OCI-LY7 (cell line): ENCODE data around the gene CCDC124. TPM values are rescaled to one million over a fixed set of nuclear protein-coding genes. Genes with fewer than 3 reads are reported as not detected.

Source experiments
- BruUV-seq: library from RNA; stranded (reverse); fragments of 400-500 nt; replicated peaks from 2 replicates; lab custom pipeline; 2021; lab: Mats Ljungman, UMichigan
- CTCF ChIA-PET: fragments of 300-600 bp; sonication (Branson Sonifier 250); formaldehyde crosslinking; loops from one replicate; lab custom pipeline; 2022; ENCODE audit warnings: antibody characterized with exemption; ENCODE audit not compliant: unreplicated experiment; lab: Charles Lee
- POLR2A ChIA-PET: fragments of 300-600 bp; sonication (Branson Sonifier 250); formaldehyde crosslinking; loops from one replicate; lab custom pipeline; 2022; ENCODE audit warnings: antibody characterized with exemption; lab: Charles Lee
- DNase-seq: peaks from one replicate; pipeline ENCODE4 v3.0.0-alpha.2; 2015; ENCODE audit warnings: low spot score
- H2AFZ ChIP-seq: fragments of 200-600 bp; sonication (generic), shearing (Covaris generic); 2 replicates; pipeline ENCODE4 v1.6.1; 2014; ENCODE audit warnings: mild to moderate bottlenecking, antibody characterized with exemption, low read length, moderate library complexity
- H3K27ac ChIP-seq: fragments of 200-600 bp; sonication (generic); 2 replicates; pipeline ENCODE4 v1.5.1; 2014; ENCODE audit warnings: mixed run types, low read depth, mild to moderate bottlenecking, moderate library complexity, low read length, inconsistent platforms; ENCODE audit not compliant: poor library complexity, severe bottlenecking
- H3K36me3 ChIP-seq: fragments of 200-600 bp; sonication (generic); 2 replicates; pipeline ENCODE4 v1.6.1; 2014; ENCODE audit warnings: mild to moderate bottlenecking, antibody characterized with exemption, low read length, moderate library complexity, mixed read lengths; ENCODE audit not compliant: insufficient read depth
- H3K4me1 ChIP-seq: fragments of 200-600 bp; sonication (generic); 2 replicates; pipeline ENCODE4 v1.5.1; 2014; ENCODE audit warnings: mild to moderate bottlenecking, low read length; ENCODE audit not compliant: insufficient read depth, poor library complexity, severe bottlenecking
- H3K4me2 ChIP-seq: fragments of 200-600 bp; sonication (generic); 2 replicates; pipeline ENCODE4 v1.6.1; 2014; ENCODE audit warnings: mild to moderate bottlenecking, low read length
- H3K4me3 ChIP-seq: fragments of 200-600 bp; sonication (generic); 2 replicates; pipeline ENCODE4 v1.5.1; 2014; ENCODE audit warnings: mild to moderate bottlenecking, low read depth, low read length; ENCODE audit not compliant: poor library complexity, severe bottlenecking
- H3K79me2 ChIP-seq: fragments of 200-600 bp; sonication (generic); 2 replicates; pipeline ENCODE4 v1.6.1; 2016; ENCODE audit warnings: low read depth, mild to moderate bottlenecking, low read length, moderate library complexity, mixed read lengths; ENCODE audit not compliant: insufficient read depth
- H3K9me2 ChIP-seq: fragments of 200-600 bp; sonication (generic); 2 replicates; pipeline ENCODE4 v1.6.1; 2016; ENCODE audit warnings: mild to moderate bottlenecking, low read length, mixed read lengths; ENCODE audit not compliant: insufficient read depth
- H3K9me3 ChIP-seq: fragments of 200-600 bp; sonication (generic); 2 replicates; pipeline ENCODE4 v1.6.1; 2014; ENCODE audit warnings: mild to moderate bottlenecking, mixed run types, low read length, mixed read lengths
- H4K20me1 ChIP-seq: fragments of 200-600 bp; sonication (generic); 2 replicates; pipeline ENCODE4 v1.6.1; 2014; ENCODE audit warnings: mild to moderate bottlenecking, antibody characterized with exemption, low read length, moderate library complexity, mixed read lengths; ENCODE audit not compliant: insufficient read depth
- CTCF ChIP-seq: fragments of 200-600 bp; sonication (generic); conservative IDR thresholded peaks from 2 replicates; pipeline ENCODE4 v1.5.1; 2014; ENCODE audit warnings: mild to moderate bottlenecking, antibody characterized with exemption, low read length, moderate library complexity, mixed read lengths
- EZH2phosphoT487 ChIP-seq: fragments of 200-600 bp; sonication (generic); IDR thresholded peaks from 2 replicates; pipeline ENCODE4 v1.6.1; 2018; ENCODE audit warnings: low read depth, borderline replicate concordance, mild to moderate bottlenecking, mixed run types, antibody characterized with exemption, low read length, moderate library complexity, mixed read lengths
- intact Hi-C: fragments of 100-400 bp; cut with micrococcal nuclease; formaldehyde crosslinking; loops from one replicate; pipeline ENCODE4 v1.10.0; 2022; ENCODE audit not compliant: unreplicated experiment
- total RNA-seq, 2 experiments: library from RNA; depleted of rRNA in 1 of 2; stranded (reverse); fragments of >200 nt in 1 of 2; shearing (Covaris generic) in 1 of 2; gene quantifications; 2 replicates each; pipeline ENCODE4 v1.2.3, GENCODE V29; 2014 to 2022

The CCDC124 gene
- total RNA-seq, 2 experiments from 2014 or later = 57.5 to 106 TPM

DNA sequence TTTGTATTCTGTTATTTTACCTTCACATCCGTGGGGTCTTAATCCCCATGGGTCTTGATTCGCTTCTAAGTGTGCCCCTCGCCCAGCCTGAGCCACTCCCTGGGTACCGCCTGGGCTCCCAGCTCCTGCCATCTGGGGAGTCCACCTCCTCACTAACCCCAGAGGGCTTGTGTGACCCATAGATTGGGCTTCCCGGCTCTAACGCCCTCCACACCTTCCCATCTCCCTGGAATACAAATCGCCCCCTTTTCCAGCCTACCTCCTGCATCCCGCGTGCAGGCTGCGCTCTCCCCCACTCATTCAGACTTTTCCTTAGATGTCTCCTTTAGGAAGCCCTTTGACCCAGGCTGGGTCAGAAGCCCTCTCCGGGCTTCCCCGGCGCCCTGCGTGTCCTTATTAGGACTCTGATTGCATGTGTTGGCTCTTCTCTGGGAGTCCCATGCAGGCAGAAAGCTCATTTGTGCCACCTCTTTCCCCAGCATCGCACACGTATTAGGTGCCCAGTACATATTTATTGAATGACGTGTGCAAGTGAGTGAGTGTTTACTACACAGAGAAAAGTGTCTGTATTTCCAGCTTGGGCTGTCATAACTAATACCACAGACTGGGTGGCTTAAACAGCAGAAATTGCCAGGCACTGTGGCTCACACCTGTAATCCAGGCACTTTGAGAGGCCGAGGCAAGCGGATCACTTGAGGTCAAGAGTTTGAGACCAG lies 757 bp downstream of the CCDC124 start:
- no peaks in the 10 kb centered on the region for H3K9me2 ChIP-seq
- peaks cover 9% of the 10 kb centered on the region; the same call in 1 of the 2 replicates for H3K36me3 ChIP-seq
- H3K4me3 ChIP-seq = peak overlapping the region; percentile 92
- H3K27ac ChIP-seq = peak overlapping the region; percentile 58
- peaks cover 17% of the 10 kb centered on the region for H3K79me2 ChIP-seq
- ChIA-PET CTCF (no interaction called here), POLR2A (interaction anchor here (0.6 to 1.4 kb wide), 6 partner anchors 28 to 395 kb away, joined by 3 to 15 read pairs (median 4); partner anchors contain the start of genes RPL18A and SLC5A5)
- peak overlapping the region; percentile 99 for H3K4me2 ChIP-seq
- TF ChIP-seq CTCF = no peak
- TF ChIP-seq EZH2phosphoT487 = no peak
- H2AFZ ChIP-seq = peak overlapping the region; percentile 90; the same call in 1 of the 2 replicates
- DNase-seq = no peak
- BruUV-seq = no TSS peak
- peaks cover 14% of the 10 kb centered on the region for H3K4me1 ChIP-seq
- intact Hi-C loops = loop anchor here (2.0 kb wide), 1 partner anchor 63 kb away; the partner anchor contains the start of gene SLC5A5
- no peaks in the 10 kb centered on the region for H3K9me3 ChIP-seq
- H4K20me1 ChIP-seq = no peaks in the 10 kb centered on the region

- Histone ChIP-seq H3K27ac (no peak overlapping the region), H3K9me3 (no peaks in the 10 kb centered on the region), H3K36me3 (peaks cover 27% of the 10 kb centered on the region), H3K4me3 (no peak overlapping the region), H3K4me1 (peaks cover 14% of the 10 kb centered on the region), H3K9me2 (no peaks in the 10 kb centered on the region), H3K79me2 (peaks cover 17% of the 10 kb centered on the region), H3K4me2 (no peak overlapping the region), H2AFZ (no peak overlapping the region), H4K20me1 (no peaks in the 10 kb centered on the region)
- ChIA-PET CTCF (no interaction called here), POLR2A (interaction anchor here (1.3 kb wide), 1 partner anchor 61 kb away, joined by 6 read pairs; no protein-coding TSS in a partner anchor)
- intact Hi-C loops = no loop called here
- no TSS peak for BruUV-seq
- no peak for TF ChIP-seq CTCF
- no peak for TF ChIP-seq EZH2phosphoT487
- DNase-seq = no peak
These were observed 3.6 kb downstream of the CCDC124 start for GRCh38 chr19:17936379-17936778.

DNA sequence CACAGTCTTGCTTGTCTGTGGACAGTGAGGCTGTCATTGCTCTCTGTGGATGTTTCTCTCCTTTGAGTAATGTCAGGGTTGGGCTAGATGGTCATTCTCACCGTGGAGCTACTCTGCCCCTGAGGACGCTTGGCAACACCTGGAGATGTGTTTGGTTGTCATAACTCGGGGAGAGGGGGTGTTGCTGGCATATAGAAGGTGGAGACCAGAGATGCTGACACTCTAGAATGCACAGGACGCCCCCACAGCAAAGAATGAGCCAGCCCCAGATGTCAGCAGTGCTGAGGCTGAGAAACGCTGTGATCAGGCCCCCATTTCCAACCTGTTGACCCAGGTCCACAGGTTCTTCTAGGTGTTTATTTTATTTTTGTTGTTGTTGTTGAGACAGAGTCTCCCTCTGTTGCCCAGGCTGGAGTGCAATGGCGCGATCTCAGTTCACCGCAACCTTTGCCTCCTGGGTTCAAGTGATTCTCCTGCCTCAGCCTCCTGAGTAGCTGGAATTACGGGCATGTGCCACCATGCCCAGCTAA lies 4.6 kb downstream of the CCDC124 start:
- intact Hi-C loops = no loop called here
- Histone ChIP-seq H3K36me3 (peaks cover 32% of the 10 kb centered on the region), H2AFZ (no peak overlapping the region), H3K79me2 (peaks cover 17% of the 10 kb centered on the region), H3K4me2 (no peak overlapping the region), H3K27ac (no peak overlapping the region), H3K4me3 (no peak overlapping the region), H3K9me2 (no peaks in the 10 kb centered on the region), H4K20me1 (no peaks in the 10 kb centered on the region), H3K4me1 (peaks cover 11% of the 10 kb centered on the region), H3K9me3 (no peaks in the 10 kb centered on the region)
- POLR2A ChIA-PET = interaction anchor here (0.7 to 2.3 kb wide), 3 partner anchors 59 to 78 kb away, joined by 4 to 6 read pairs (median 5); partner anchors contain the start of gene RPL18A
- BruUV-seq = no TSS peak
- TF ChIP-seq EZH2phosphoT487 (no peak), CTCF (no peak)
- no peak for DNase-seq
- CTCF ChIA-PET = interaction anchor here (0.6 to 1.6 kb wide), 3 partner anchors 43 to 61 kb away, joined by 3 to 32 read pairs (median 4); no protein-coding TSS in a partner anchor
